HG03378 (cell line): ENCODE measurements around the gene H19.

Source experiments
- ATAC-seq: cut with Tn5 transposase; IDR thresholded peaks from one replicate; pipeline ENCODE4 v1.9.1; 2021; ENCODE audit warnings: mild to moderate bottlenecking, moderate library complexity; ENCODE audit not compliant: unreplicated experiment

Gene H19

DNA sequence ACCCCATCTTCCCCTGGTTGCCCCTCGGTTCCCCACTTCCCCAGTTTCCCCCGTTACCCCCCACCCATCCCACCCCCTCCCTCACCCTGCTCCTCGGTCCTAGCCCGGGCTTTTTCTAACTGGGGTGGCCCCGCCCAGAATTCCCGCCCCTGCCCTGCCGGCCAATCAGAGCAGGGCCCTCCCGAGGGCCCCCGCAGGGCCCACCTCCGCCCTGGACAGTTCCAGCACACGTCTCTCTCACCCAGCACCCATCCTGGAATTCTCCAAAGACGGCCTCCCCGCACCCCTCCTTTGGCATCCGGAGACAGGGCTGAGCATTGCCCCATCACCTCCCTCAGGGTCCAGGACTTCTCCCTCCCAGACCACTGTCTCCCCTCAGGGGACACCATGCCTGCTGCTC, at the start of gene H19:
Gene H19, minus strand, starts transcription at position 88 of the 400 bp plus-strand sequence.
- no peak for ATAC-seq

DNA sequence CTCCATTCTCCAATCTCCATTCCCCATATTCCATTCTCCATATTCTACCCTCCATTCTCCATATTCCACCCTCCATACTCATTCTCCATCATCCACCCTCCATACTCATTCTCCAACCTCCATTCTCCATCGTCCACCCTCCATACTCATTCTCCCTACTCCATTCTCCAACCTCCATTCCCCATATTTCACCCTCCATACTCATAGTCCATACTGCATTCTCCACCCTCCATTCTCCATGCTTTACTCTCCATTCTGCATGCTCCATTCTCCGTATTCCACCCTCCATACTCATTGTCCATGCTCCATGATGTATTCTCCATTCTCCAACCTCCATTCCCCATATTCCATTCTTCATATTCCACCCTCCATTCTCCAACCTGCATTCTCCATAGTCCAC, 44.3 kb upstream of the H19 start:
- no peak for ATAC-seq

- no peak for ATAC-seq
Observed at GRCh38 chr11:2041153-2041552, 43.5 kb upstream of the H19 start.

DNA sequence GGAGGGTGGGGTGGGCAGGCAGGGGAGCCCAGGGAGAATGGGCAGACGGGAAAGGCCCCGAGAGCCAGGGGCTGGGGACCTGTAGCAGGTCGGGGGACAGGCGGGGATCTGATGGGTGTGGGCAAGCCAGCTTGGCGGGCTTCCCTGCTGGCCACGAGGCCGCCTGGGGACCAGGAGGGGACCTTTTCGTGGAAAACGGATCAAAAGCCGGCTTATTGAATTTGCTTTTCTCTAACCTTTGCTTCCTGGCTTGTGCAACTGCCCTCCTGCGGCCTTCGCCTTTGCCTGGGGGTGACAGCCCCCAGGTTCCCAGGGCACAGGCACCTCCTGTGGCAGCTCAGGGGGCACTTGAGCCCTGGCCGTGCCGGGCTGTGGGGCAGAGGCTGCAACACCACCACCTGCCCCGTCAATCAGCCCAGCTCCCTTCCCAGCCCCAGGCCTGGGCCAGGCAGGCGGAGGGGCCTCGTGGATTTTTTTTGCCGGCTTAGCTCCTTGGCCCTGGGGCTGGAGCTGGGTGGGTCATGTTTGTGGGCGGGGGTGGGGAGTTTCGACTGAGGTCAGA, 41.6 kb upstream of the H19 start:
- no peak for ATAC-seq

- ATAC-seq: no peak
Observed at GRCh38 chr11:2036863-2037486, 39.3 kb upstream of the H19 start.

- no peak for ATAC-seq
Observed at GRCh38 chr11:2035382-2035781, 37.7 kb upstream of the H19 start.

DNA sequence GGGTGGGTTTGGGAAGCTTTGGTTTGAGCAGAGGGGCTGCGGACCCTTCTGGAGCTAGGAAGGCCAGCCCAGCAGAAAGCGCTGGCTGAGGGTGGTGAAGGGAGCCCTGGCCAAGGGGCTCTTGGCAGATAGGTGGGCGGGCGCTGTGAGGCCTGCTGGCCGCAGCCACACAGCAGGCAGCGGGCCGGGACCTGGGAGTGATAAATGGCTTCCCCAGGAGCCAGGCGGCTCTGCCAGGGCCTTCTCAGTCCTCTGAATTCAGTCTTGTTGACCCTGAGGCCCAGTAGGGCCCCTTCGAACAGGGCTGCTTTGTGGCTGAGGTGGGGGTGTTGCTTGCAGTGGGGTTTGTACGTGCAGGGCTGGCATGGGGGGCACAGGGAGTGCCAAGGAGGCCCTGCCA, 33.4 kb upstream of the H19 start:
- no peak for ATAC-seq

DNA sequence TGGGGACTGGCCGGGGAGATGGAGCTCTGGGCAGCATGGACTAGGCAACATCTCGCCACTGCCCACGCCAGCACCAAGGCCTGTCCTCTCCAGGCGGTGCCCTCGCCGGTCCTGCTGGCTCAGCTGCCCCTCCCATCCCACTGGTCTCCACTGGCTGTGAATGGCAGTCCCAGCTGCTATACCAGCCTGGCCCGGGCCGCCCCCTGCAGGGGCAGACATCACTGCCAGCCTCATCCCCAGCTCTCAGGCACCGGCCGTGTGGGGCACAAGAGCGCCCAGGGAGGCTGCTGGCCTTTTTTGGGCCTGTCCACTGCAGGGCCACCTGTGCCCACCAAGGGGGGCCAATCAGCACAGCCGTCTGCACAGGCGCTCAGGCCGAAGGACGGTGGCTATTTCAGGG, 30.1 kb upstream of the H19 start:
- ATAC-seq: no peak

DNA sequence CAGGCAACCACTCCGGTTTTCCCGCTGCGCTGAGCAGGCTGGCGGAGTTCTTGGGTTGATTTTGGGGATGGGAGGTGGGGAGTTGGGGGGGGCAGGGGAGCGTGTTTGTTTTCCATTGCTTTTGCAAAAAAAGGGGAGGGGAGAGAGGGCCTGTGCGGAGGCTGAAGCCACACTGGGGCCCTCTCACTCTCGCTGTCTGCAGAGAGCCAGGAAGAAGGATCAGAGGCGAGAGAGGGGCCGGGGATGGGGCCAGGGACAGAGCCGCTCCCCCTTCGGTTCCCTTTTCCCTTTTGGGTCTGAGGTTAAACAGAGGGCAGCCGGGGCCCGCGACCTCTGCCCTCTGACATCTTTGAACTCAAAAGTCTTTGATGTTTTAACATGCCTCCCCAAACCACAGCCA, 17.4 kb upstream of the H19 start:
- no peak for ATAC-seq

GRCh38 chr11:2012440-2012839, 14.8 kb upstream of the H19 start:
- ATAC-seq: no peak

GRCh38 chr11:2004466-2004865, 6.8 kb upstream of the H19 start:
- no peak for ATAC-seq

- ATAC-seq: no peak
Observed at GRCh38 chr11:2002807-2003206, 5.2 kb upstream of the H19 start.

DNA sequence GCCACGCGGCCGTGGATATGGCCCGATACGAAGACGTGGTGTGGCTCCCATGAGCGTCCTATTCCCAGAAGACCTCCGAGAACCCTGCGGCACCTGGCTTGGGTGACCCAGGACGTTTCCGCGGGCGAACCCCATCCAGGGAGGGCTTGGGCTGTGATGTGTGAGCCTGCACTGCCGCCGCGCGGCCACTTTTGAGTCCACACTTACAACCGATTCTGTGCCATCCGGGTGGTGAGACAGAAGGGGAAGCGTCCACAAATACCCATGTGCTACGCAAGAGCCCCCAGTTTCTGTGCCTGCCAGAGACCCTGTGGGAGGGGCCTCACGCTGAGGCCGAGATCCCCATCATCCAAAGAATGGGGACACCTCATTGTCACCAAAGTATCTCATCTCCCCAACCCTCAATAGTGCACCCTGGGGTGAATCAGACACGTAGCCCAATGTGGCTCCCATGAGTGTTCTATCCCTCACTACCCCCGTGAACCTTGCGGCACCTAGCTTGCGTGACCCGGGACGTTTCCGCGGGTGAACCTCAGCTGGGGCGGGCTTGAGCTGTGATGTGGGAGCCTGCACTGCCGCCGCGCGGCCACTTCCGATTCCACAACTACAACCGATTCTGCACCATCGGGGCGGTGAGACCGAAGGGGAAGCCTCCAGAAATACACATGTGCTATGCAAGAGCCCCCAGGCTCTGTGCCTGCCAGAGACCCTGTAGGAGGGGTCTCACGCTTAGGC, 4.6 kb upstream of the H19 start:
- ATAC-seq: no peak

- ATAC-seq: no peak
Observed at GRCh38 chr11:1998861-1999260, 1.2 kb upstream of the H19 start.

DNA sequence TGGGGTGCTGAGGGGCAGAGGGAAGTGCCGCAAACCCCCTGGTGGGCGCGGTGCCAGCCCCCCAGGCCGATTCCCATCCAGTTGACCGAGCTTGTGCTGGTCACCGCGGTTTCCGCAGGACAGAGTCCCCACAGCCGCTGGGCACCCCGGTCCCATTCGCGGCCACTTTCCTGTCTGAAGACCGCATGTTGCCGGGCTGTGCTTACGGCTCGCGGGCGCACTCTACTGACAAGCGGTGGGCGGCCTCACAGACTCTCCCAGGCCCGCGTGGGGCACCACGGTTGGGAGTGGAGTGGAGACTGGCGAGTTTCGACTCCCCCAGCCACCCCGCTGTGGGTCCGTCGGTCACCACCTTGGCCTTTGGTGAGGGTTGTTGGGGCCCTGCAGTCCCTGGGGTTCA, 648 bp upstream of the H19 start:
- no peak for ATAC-seq

DNA sequence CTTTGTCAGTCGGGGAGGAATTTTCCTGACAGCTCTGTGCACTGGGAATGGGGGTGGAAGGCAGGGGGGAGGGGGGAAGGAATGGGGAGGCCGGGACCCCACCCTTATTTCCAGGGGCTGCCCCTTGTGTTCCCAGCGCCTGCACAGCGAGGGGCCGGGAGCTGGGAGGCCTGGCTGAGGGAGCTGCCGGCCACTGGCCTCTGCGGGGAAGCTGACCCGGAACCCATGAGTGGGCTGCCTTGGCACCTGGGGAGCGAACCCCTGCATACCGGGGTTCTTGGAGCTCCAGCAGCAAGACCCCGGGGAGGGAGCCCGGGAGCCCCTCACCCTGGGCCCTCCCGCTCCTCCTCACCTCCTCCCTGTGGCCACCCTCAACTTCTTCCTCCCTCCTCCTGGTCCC, 3.5 kb downstream of the H19 start:
- ATAC-seq: no peak

DNA sequence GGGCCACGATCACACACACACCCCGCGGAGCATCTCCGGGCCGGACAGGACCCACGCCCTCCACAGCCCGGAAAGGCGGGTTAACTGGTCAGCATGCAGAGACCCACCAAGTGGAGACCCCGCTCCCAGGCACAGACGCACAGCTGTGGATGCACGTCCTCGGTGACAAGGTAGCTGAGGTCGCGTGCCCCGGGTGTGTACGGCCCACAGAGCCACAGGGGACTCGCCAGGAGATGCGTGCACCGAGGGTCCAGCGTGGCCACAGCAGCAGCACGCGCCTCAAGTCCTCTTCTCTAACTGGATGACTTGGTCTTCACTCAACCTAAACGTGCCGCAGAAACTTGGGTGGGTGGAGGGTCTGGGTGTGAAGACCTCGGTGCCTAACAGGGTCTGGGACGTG, 5.5 kb downstream of the H19 start:
- no peak for ATAC-seq

DNA sequence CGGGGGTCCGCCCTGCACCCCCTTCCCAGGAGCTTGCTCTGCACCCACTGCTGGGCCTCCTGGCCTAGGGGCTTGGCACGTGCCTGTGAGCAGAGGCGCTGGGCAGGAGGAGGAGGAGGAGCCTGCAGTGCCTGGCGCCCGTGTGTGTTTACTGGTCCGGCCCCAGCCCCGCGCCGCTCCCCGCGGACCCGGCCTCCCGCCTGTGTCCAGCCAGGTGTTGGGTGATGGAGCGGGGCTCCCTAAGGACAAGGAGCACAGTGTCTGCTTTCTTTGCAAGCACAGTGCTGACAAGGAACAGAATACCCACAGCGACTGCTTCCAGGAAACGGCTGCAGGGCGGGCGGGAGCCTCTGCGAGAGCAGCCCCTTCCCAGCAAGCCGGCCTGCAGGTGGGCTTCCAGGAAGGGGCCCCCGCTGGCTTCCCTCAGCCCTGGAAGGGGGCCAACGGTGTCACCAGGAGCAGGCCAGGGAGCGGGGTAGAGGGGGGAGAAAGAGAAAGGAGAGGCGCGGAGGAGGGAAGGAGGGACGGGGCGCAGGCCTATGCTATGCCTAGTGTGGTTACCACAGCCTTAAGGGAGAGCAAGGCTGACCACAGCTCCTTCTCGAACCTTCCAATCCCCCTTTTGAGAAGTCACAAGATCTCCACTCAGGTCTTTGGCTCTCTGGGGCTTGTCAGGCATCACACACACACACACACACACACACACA, 6.6 kb downstream of the H19 start:
- no peak for ATAC-seq

DNA sequence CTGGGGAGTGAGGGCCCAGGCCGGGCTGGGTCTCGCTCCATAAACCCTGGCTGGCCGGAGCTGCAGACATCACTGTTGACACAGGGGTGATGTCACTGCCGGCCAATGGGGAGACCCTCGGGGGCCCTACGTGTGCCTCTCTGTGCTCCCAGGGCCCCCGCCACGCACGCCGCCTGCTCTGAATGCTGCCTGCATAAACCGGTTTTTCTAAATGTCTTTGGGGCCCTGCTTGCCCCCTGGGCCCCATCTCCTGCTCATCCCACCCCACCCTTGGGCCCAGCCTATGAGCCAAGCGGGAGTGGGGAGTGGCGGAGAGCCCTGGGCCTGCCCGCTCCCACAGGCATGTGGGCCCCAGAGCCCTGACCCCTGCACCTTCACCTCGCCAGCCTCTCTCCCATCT, 7.7 kb downstream of the H19 start:
- ATAC-seq: no peak

DNA sequence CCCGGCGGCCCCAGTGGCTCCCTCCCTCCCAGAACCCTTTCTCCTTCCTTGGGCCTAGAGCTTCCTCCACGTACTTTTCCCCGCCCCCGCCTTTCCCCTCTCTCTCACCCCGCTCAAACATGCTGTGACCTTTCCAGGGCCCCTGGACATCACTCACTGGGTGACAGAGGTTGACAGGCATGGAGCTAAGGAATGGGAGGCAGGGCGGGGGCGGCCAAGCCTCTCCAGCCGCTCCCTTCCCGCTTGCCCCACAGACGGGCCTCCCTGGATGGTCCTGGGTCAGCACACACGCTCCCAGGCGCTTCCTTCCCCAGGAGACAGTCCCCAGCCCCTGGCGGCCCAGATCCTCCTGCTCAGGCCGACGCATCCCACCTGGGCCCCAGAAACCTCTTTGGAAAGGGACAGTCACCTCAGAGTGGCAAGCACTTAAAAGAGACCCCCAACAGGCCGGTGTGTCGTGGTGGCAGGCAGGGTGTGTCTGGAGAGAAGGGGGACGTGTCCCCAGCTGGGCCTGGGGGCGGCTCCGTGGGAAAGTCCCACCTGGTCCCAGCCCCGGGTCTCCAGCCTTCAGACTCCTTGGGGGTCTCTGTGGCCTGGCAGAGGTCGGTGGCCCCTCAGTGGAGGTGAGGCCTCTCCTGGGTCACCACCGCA, 8.8 kb downstream of the H19 start:
- ATAC-seq: no peak

- ATAC-seq: no peak
Observed at GRCh38 chr11:1988174-1988573, 9.5 kb downstream of the H19 start.
